HG03439 (cell line): Measurements from ENCODE around the gene SPINDOC.
"Not testable (repeated sequence)": the region's sequence is repeated elsewhere in the genome, so short reads cannot be mapped to it uniquely, and the experiment has no call there.

Source experiments
- ATAC-seq: cut with Tn5 transposase; IDR thresholded peaks from one replicate; pipeline ENCODE4 v1.9.1; 2021; ENCODE audit warnings: mild to moderate bottlenecking, moderate library complexity; ENCODE audit not compliant: unreplicated experiment

SPINDOC gene

GRCh38 chr11:63851364-63851763 lies 38.1 kb downstream of the SPINDOC start:
- ATAC-seq, result no peak

DNA sequence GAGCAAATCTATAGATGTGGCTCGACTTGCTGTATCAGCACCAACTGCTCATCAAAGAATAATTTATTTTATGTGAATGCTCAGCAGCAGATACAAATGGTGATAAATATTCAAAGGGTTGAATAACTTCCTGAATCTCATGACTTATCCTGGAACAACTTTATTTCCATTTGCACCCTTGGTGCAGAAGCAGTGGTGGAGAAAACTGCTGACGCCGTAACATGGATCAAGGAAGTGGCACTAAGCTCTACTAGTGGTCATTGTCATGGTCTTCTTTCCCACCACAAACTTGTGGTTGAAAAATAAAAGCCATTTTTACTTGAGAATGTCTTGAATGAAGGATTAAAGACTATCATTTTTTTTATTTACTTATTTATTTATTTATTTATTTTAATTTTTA lies 40.2 kb downstream of the SPINDOC start:
- ATAC-seq, result no peak

GRCh38 chr11:63854696-63855095 lies 41.4 kb downstream of the SPINDOC start:
- ATAC-seq, result no peak

GRCh38 chr11:63855975-63856374 lies 42.7 kb downstream of the SPINDOC start:
- ATAC-seq, result no peak

GRCh38 chr11:63858628-63859550 lies 45.6 kb downstream of the SPINDOC start:
- ATAC-seq, result no peak

DNA sequence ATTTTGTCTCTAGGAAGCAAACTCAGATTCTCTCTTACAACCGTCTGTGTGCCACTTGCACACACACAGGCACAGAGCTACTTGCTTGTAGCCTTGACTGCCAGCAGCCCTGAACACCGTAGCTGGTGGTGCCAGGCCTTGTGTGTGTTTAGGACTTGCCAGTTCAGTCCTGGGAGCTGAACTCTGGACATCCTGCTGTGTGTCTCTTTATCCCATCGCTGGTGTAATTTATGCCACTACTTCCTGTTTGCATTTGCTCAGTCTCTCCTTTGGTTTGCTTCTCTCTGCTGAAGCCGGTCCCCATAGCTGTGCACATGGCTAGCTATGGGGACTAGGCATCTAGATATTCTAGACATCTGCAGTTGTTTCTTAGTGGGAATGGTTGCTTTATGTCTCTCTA lies 49.7 kb downstream of the SPINDOC start:
- no peak for ATAC-seq

GRCh38 chr11:63863620-63864019 lies 50.4 kb downstream of the SPINDOC start:
- not testable (repeated sequence) for ATAC-seq

DNA sequence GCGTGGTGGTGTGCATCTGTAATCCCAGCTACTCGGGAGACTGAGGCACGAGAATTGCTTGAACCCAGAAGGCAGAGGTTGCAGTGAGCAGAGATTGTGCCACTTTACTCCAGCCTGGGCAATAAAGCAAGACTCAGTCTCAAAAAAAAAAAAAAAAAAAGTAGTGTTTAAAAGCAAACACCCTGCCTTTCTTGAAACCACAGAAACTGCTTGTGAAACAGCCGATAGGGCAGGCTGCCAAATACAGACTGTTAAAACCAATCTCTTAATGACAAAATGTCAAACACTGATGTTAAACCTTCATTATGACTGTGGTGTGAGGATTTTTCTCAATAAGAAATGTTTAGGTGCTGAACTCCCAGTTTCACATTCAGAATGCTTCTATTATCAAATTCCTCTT lies 53.0 kb downstream of the SPINDOC start:
- no peak for ATAC-seq

DNA sequence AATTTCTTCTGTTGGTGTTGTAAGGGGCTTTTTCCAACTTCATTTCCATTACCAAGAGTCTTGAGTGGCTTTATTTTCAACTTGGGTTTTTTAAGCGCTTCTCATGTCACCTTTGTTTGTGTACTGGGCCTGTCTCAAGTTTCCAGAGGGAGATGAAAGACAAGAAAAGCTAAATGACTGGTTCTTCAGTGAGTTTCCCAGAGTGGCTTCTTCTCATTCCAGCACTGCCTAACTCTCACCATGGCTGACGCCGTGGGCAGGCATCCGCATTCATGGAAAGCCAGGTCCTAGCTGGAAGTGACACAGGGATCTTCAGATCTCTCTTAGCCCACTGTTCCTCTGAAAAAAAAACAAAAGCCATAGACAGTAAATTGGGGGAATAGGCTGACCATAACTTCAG lies 54.3 kb downstream of the SPINDOC start:
- ATAC-seq, result no peak

- ATAC-seq, result no peak
These were observed 55.3 kb downstream of the SPINDOC start for GRCh38 chr11:63868399-63869064.

DNA sequence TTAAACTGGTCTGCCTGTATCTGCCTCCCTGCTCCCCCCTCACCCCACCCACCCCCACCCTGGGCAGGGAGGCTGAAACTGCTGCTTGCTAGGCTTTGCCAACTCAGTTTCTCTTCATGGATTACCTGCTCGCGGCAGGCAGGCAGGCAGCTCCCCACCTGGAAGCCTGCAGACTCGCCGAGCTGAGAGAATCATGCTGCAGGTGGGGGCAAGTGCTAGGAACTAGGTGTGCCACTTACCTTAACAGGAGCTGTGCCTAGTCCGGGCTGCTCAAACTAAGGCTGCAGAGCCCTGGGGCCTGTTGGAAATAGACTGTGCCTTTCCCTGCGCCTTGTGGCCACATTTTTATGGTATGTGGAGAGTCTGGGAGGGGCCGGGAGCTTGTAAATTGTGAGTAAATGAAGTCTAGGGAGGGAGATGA lies 55.9 kb downstream of the SPINDOC start:
- no peak for ATAC-seq

DNA sequence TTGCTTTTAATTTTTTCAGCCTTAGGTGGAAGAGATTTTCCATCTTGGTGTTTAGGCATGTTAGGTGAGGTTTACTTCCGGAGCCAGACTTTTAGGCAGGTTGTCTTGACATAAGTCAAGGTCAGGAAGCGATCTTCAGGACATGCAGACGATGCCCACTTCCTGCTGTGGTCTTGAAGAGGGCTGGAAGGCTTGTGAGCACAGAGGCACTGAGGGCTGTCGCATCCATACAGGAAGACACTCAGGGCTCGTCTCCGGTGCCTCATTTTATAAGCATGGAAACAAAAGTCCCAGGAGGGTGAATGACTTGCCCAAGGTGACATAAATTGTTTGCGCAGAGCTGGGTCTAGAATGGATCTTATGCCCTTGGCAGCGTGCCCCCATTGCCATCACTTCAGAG lies 56.4 kb downstream of the SPINDOC start:
- ATAC-seq, result no peak

- ATAC-seq, result no peak
These were observed 57.3 kb downstream of the SPINDOC start for GRCh38 chr11:63870351-63871140.

DNA sequence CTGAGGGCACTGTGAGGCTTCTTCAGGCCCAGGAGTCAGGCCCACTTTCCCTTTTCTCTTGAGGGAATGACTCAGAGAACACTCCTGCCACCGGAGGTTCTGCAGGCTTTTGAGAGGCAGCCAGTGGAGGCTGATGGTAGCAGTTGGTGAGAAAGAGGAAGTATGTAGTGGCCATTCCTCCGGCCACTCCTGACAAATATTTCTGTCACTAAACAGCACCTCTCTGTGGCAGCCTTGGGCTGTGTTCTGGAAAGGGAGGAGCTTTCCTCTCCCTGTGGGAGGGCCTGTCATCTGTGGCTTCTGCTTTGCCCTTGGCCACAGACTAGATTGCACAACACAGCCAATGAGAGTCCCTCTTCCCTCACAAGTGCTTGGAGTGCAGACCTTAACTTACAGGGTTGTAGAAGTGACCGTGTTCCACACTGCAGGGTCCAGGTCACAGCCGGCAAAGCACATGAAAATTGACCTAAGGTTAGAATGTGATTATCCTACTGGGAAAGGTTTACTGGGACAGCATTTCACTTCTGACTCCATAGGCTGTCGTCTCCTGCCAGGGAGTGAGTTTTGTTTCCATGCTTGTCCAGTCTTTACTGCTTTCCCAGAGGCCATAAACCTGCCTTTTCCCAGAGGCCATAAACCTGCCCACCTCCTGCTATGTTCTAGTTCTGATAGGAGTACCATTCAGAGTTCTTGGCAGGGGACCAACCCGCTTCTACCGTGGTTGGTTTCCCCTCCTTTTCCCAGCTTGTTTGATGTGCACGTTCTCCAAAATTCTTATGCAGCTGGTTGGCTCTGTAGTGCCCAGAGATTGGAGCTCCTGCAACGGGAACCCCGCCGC lies 58.9 kb downstream of the SPINDOC start:
- ATAC-seq, result peak; percentile 89

GRCh38 chr11:63872800-63873197 lies 59.5 kb downstream of the SPINDOC start:
- no peak for ATAC-seq

DNA sequence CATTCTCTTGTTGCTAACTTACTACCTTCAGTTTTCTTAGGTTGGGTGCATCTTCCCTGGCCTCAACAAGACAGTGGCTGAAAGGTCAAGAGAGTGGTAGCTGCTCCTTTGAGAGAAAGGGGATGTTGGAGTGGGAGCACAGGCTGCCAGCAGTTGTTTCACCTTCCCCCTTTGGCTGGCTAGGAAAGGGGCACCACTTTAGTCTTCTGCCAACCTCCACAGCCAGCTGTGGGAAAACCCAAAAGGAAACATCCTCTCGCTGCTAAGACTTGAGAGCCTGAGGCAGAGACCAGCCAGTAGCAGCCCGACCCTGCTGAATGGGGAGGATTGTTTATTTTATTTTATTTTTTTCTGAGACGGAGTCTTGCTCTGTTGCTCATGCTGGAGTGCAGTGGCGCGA lies 60.1 kb downstream of the SPINDOC start:
- ATAC-seq, result no peak

GRCh38 chr11:63874511-63874910 lies 61.3 kb downstream of the SPINDOC start:
- no peak for ATAC-seq

DNA sequence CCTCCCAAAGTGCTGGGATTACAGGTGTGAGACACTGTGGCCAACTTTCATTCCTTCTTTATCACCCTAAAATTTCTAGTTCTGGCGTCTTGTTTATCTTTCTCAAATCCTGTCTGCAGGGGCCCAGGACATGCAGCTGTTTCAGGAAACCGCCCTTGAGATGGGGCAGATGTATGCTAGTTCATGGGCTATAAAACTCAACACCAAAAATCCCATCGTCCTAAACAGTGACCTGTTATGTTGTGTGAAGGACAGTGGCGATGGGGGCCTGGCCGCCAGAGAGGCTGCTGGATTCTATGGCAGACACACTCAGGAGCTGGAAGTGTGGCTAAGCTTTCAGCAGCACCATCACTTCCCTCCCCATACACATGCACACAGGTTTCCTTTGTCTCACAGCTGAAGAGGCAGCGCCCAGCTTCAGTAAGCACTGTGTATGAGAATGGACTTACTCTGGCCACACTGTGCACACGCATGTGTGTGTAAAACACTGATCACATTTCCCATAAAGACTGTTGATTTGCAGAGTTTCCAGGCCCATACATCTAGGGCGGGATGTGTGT lies 62.3 kb downstream of the SPINDOC start:
- ATAC-seq, result no peak

DNA sequence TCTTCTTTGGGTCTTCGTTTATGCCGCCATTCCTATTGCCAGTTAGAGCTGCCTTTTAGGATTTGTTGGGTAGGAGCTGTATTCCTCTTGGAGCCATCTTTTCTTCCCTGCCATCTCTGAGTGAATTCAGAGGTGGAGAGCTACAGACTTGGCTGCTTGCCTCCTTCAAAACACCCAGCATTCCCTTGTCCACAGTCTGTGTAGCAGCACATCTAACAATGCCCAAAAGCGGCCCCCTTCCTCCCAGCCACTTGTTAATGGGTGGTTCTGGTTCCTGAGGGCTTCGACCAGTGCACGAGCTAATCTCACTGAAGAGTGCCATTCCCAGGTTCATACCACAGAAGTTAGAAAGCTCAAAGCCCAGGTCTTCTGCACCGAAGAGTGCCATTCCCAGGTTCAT lies 63.4 kb downstream of the SPINDOC start:
- no peak for ATAC-seq
